H9 (cell line): ENCODE measurements around the gene LAP3. TPM values are rescaled to one million over a fixed set of nuclear protein-coding genes. Genes with fewer than 3 reads are reported as not detected.

Source experiments
- DNase-seq: peaks from one replicate; pipeline ENCODE4 v3.0.0-alpha.2; 2017
- H2AFZ ChIP-seq: one replicate; pipeline ENCODE4 v1.6.1; 2013; ENCODE audit warnings: mild to moderate bottlenecking, low read length, control low read depth, moderate library complexity
- H2AK5ac ChIP-seq: 2 replicates; pipeline ENCODE4 v1.6.1; 2013; ENCODE audit warnings: low read length, control low read depth, mixed read lengths; ENCODE audit not compliant: insufficient read length
- H2BK120ac ChIP-seq: one replicate; pipeline ENCODE4 v1.6.1; 2013; ENCODE audit warnings: low read depth, mild to moderate bottlenecking, low read length, control low read depth, inconsistent platforms; ENCODE audit not compliant: poor library complexity, severe bottlenecking
- H2BK12ac ChIP-seq: 2 replicates; pipeline ENCODE4 v1.6.1; 2013; ENCODE audit warnings: low read length, control low read depth, mixed read lengths, low read depth; ENCODE audit not compliant: insufficient read length
- H2BK15ac ChIP-seq: 2 replicates; pipeline ENCODE4 v1.6.1; 2013; ENCODE audit warnings: low read depth, low read length, control low read depth
- H2BK20ac ChIP-seq: one replicate; pipeline ENCODE4 v1.6.1; 2013; ENCODE audit warnings: low read depth, mild to moderate bottlenecking, low read length, control low read depth, inconsistent platforms; ENCODE audit not compliant: poor library complexity, severe bottlenecking
- H2BK5ac ChIP-seq: 2 replicates; pipeline ENCODE4 v1.6.1; 2013; ENCODE audit warnings: low read length, control low read depth, mixed read lengths; ENCODE audit not compliant: insufficient read length
- H3K14ac ChIP-seq: 2 replicates; pipeline ENCODE4 v1.6.1; 2013; ENCODE audit warnings: low read length, control low read depth; ENCODE audit not compliant: insufficient read depth
- H3K18ac ChIP-seq: 2 replicates; pipeline ENCODE4 v1.6.1; 2013; ENCODE audit warnings: low read depth, mild to moderate bottlenecking, mixed read lengths, low read length, control low read depth; ENCODE audit not compliant: insufficient read length
- H3K23ac ChIP-seq: 2 replicates; pipeline ENCODE4 v1.6.1; 2013; ENCODE audit warnings: low read length, control low read depth, mixed read lengths, low read depth; ENCODE audit not compliant: insufficient read length
- H3K23me2 ChIP-seq: 2 replicates; pipeline ENCODE4 v1.6.1; 2013; ENCODE audit warnings: low read depth, mild to moderate bottlenecking, mixed read lengths, low read length, control low read depth; ENCODE audit not compliant: insufficient read length, poor library complexity, severe bottlenecking
- H3K27ac ChIP-seq: 2 replicates; pipeline ENCODE4 v1.5.1; 2013; ENCODE audit warnings: low read length, control low read depth, mixed read lengths, low read depth; ENCODE audit not compliant: insufficient read length
- H3K27me3 ChIP-seq: 2 replicates; pipeline ENCODE4 v1.6.1; 2013; ENCODE audit warnings: low read length, control low read depth, inconsistent platforms; ENCODE audit not compliant: insufficient read depth
- H3K4ac ChIP-seq: 2 replicates; pipeline ENCODE4 v1.6.1; 2013; ENCODE audit warnings: low read depth, mild to moderate bottlenecking, control low read depth, inconsistent platforms, low read length, moderate library complexity
- H3K4me1 ChIP-seq: 2 replicates; pipeline ENCODE4 v1.6.1; 2013; ENCODE audit warnings: low read length, control low read depth, inconsistent platforms; ENCODE audit not compliant: insufficient read depth
- H3K4me2 ChIP-seq: 2 replicates; pipeline ENCODE4 v1.6.1; 2013; ENCODE audit warnings: low read length, control low read depth, mixed read lengths; ENCODE audit not compliant: insufficient read length, insufficient read depth
- H3K56ac ChIP-seq: 2 replicates; pipeline ENCODE4 v1.6.1; 2013; ENCODE audit warnings: low read depth, mild to moderate bottlenecking, mixed read lengths, low read length, control low read depth; ENCODE audit not compliant: insufficient read length
- H3K79me1 ChIP-seq: 2 replicates; pipeline ENCODE4 v1.6.1; 2013; ENCODE audit warnings: low read depth, mild to moderate bottlenecking, moderate library complexity, low read length, control low read depth, inconsistent platforms; ENCODE audit not compliant: insufficient read depth, poor library complexity, severe bottlenecking
- H3K79me2 ChIP-seq: 2 replicates; pipeline ENCODE4 v1.6.1; 2013; ENCODE audit warnings: low read length, control low read depth, inconsistent platforms; ENCODE audit not compliant: insufficient read depth
- H3K9ac ChIP-seq: 2 replicates; pipeline ENCODE4 v1.6.1; 2013; ENCODE audit warnings: low read length, control low read depth, mixed read lengths; ENCODE audit not compliant: insufficient read length; ENCODE audit errors: extremely low read depth
- H3K9me3 ChIP-seq: one replicate; pipeline ENCODE4 v1.6.1; 2013; ENCODE audit warnings: low read depth, low read length, inconsistent platforms; ENCODE audit not compliant: control insufficient read depth
- H3T11ph ChIP-seq: one replicate; pipeline ENCODE4 v1.6.1; 2013; ENCODE audit warnings: mild to moderate bottlenecking, low read length, control low read depth, inconsistent platforms
- H4K20me1 ChIP-seq: one replicate; pipeline ENCODE4 v1.6.1; 2013; ENCODE audit not compliant: control insufficient read depth, insufficient read length, insufficient read depth
- H4K5ac ChIP-seq: 2 replicates; pipeline ENCODE4 v1.6.1; 2013; ENCODE audit warnings: low read depth, mild to moderate bottlenecking, mixed read lengths, low read length, control low read depth; ENCODE audit not compliant: insufficient read length
- H4K8ac ChIP-seq: replicated peaks from 2 replicates; pipeline ENCODE4 v1.6.1; 2013; ENCODE audit warnings: low read length, control low read depth, mixed read lengths, low read depth; ENCODE audit not compliant: insufficient read length
- H4K91ac ChIP-seq: 2 replicates; pipeline ENCODE4 v1.6.1; 2013; ENCODE audit warnings: low read depth, mild to moderate bottlenecking, moderate library complexity, mixed read lengths, low read length, control low read depth; ENCODE audit not compliant: insufficient read length
- H3K27ac Mint-ChIP-seq, 3 experiments: 2 replicates in 2 of 3; 3 replicates in 1 of 3; pipeline ENCODE4 v1.8.0; 2020 to 2021; ENCODE audit warnings: mixed read lengths in 3 of 3, mild to moderate bottlenecking in 1 of 3, moderate library complexity in 1 of 3
- H3K27me3 Mint-ChIP-seq: 2 replicates; pipeline ENCODE4 v1.8.0; 2021; ENCODE audit warnings: low read depth, mild to moderate bottlenecking, moderate library complexity, mixed read lengths
- H3K36me3 Mint-ChIP-seq, 3 experiments: 2 replicates in 2 of 3; 3 replicates in 1 of 3; pipeline ENCODE4 v1.8.0; 2020 to 2021; ENCODE audit warnings: low read depth in 3 of 3, mixed read lengths in 3 of 3; ENCODE audit not compliant: insufficient read depth in 1 of 3
- H3K4me1 Mint-ChIP-seq, 2 experiments: 2 replicates each; pipeline ENCODE4 v1.8.0; 2020; ENCODE audit warnings: mixed read lengths in 2 of 2
- H3K4me3 Mint-ChIP-seq, 2 experiments: 2 replicates in 1 of 2; 3 replicates in 1 of 2; pipeline ENCODE4 v1.8.0; 2020 to 2021; ENCODE audit warnings: mild to moderate bottlenecking in 2 of 2, mixed read lengths in 2 of 2, moderate library complexity in 1 of 2
- H3K9me3 Mint-ChIP-seq, 2 experiments: 2 replicates in 1 of 2; 3 replicates in 1 of 2; pipeline ENCODE4 v1.8.0; 2020; ENCODE audit warnings: mild to moderate bottlenecking in 2 of 2, mixed read lengths in 2 of 2, moderate library complexity in 1 of 2
- WGBS: extraction: QIAGEN DNeasy Blood & Tissue Kit; methylation state at CpG from one replicate; pipeline ENCODE4 v1.1.7; 2013; ENCODE audit warnings: missing lambda C conversion rate, low lambda C conversion rate, mixed read lengths; ENCODE audit not compliant: insufficient read length; ENCODE audit errors: extremely low coverage; 5-methylcytosine and 5-hydroxymethylcytosine counted together
- total RNA-seq: library from RNA; stranded (reverse); gene quantifications from 2 replicates; pipeline ENCODE4 v1.2.1, GENCODE V29; 2021
- TF ChIP-seq, protein P1 (sequence below): fragments of 200-600 bp; sonication (generic); conservative IDR thresholded peaks from 3 replicates; pipeline ENCODE4 v1.8.0; 2021; ENCODE audit warnings: antibody characterized with exemption, mild to moderate bottlenecking

LAP3 gene
- total RNA-seq, 1 experiment from 2014 or later: 53.2 TPM

DNA sequence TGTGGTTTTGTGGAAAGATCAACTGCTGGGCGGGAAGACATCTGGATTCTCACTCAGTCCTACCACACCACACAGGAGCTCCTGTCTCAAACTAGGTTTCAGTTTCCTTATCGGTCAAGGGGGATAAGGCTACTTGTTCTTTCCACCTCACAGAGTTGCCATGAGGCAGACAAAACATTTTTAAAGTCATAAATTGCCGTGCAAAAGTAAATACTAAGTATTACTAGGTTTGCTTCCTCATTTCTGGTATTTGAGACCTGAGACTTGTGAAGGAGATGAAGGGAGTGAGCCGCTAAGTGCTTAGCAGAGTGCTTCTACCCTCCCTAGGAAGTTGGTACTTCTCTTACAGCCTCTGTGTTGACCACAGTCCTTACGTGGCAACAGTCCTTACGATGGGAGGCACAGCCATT lies 1.5 kb downstream of the LAP3 start:
- no peak for DNase-seq
- H2BK5ac ChIP-seq: no peak overlapping the region
- no peak overlapping the region for H4K8ac ChIP-seq
- no peak overlapping the region for H2BK15ac ChIP-seq
- no peaks in the 10 kb centered on the region for H3K9me3 ChIP-seq
- no peak overlapping the region for H3K9ac ChIP-seq
- TF ChIP-seq, protein P1, sequence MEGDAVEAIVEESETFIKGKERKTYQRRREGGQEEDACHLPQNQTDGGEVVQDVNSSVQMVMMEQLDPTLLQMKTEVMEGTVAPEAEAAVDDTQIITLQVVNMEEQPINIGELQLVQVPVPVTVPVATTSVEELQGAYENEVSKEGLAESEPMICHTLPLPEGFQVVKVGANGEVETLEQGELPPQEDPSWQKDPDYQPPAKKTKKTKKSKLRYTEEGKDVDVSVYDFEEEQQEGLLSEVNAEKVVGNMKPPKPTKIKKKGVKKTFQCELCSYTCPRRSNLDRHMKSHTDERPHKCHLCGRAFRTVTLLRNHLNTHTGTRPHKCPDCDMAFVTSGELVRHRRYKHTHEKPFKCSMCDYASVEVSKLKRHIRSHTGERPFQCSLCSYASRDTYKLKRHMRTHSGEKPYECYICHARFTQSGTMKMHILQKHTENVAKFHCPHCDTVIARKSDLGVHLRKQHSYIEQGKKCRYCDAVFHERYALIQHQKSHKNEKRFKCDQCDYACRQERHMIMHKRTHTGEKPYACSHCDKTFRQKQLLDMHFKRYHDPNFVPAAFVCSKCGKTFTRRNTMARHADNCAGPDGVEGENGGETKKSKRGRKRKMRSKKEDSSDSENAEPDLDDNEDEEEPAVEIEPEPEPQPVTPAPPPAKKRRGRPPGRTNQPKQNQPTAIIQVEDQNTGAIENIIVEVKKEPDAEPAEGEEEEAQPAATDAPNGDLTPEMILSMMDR: no peak
- Mint-ChIP-seq H3K4me1 (peaks cover 19 to 20% of the 10 kb centered on the region in 2 experiments), H3K4me3 (peak overlapping the region; percentile 82 to 90), H3K9me3 (no peaks in the 10 kb centered on the region; a peak in 1 of 5 replicates), H3K27me3 (peaks cover 6% of the 10 kb centered on the region; the same call in 1 of the 2 replicates), H3K36me3 (peaks cover 13 to 39% (median 24%) of the 10 kb centered on the region in 3 experiments; a peak in 6 of 7 replicates), H3K27ac (no peak overlapping the region)
- no peaks in the 10 kb centered on the region for H3K79me1 ChIP-seq
- H2AK5ac ChIP-seq: no peak overlapping the region
- H3K79me2 ChIP-seq: no peaks in the 10 kb centered on the region
- H3K23me2 ChIP-seq: peaks cover 9% of the 10 kb centered on the region
- H3K14ac ChIP-seq: no peak overlapping the region
- H3K27me3 ChIP-seq: no peaks in the 10 kb centered on the region; the same call in 1 of the 2 replicates
- H3K23ac ChIP-seq: no peak overlapping the region
- H4K91ac ChIP-seq: no peak overlapping the region
- H3K4me2 ChIP-seq: peak overlapping the region; percentile 96
- no peak overlapping the region for H4K5ac ChIP-seq
- no CpG with 5 or more reads among the region's 6 CpGs for WGBS
- H3K56ac ChIP-seq: no peak overlapping the region
- no peaks in the 10 kb centered on the region; the same call in 1 of the 2 replicates for H3K4me1 ChIP-seq
- no peak overlapping the region for H2AFZ ChIP-seq
- H3T11ph ChIP-seq: no peak overlapping the region
- no peak overlapping the region for H3K27ac ChIP-seq
- no peak overlapping the region for H2BK120ac ChIP-seq
- no peaks in the 10 kb centered on the region for H4K20me1 ChIP-seq
- no peak overlapping the region for H2BK20ac ChIP-seq
- no peak overlapping the region for H3K4ac ChIP-seq
- no peak overlapping the region for H3K18ac ChIP-seq
- H2BK12ac ChIP-seq: no peak overlapping the region
